GM21381 (cell line): ENCODE data around the gene FGF18.
"Not testable (repeated sequence)": the region's sequence is repeated elsewhere in the genome, so short reads cannot be mapped to it uniquely, and the experiment has no call there.

Experiments
- ATAC-seq: cut with Tn5 transposase; IDR thresholded peaks from one replicate; pipeline ENCODE4 v1.9.1; 2021; ENCODE audit warnings: mild to moderate bottlenecking, moderate library complexity; ENCODE audit not compliant: unreplicated experiment

Gene FGF18

DNA sequence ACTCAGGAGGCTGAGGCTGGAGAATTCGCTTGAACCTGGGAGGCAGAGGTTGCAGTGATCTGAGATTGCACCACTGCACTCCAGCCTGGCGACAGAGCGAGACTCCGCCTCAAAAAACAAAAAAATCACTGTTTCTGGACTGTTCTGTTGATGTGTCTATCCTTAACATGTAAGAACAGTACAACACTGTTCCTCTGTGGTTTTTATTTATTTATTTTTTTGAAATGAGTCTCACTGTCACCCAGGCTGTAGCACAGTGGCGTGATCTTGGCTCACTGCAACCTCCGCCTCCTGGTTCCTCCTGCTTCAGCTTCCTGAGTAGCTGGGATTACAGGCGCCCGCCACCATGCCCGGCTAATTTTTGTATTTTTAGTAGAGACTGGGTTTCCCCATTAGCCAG, 20.8 kb upstream of the FGF18 start:
- ATAC-seq = not testable (repeated sequence)

DNA sequence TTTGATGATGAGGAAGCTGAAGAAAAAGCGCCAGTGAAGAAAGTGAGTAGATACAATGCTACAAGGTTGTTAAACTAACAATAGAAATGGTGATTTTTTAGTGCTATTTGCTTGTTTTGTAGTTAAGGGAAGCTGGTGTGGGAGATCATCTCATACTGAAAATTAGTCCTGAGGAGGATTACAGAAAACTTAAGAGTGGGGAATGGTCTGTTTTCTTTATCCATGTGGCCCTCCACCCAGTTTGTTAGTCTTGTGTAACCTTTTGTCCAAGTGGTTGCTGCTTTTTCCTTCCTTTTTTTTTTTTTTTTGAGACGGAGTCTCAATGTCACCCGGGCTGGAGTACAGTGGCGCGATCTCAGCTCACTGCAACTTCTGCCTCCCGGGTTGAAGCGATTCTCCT, 19.3 kb upstream of the FGF18 start:
- ATAC-seq = no peak

DNA sequence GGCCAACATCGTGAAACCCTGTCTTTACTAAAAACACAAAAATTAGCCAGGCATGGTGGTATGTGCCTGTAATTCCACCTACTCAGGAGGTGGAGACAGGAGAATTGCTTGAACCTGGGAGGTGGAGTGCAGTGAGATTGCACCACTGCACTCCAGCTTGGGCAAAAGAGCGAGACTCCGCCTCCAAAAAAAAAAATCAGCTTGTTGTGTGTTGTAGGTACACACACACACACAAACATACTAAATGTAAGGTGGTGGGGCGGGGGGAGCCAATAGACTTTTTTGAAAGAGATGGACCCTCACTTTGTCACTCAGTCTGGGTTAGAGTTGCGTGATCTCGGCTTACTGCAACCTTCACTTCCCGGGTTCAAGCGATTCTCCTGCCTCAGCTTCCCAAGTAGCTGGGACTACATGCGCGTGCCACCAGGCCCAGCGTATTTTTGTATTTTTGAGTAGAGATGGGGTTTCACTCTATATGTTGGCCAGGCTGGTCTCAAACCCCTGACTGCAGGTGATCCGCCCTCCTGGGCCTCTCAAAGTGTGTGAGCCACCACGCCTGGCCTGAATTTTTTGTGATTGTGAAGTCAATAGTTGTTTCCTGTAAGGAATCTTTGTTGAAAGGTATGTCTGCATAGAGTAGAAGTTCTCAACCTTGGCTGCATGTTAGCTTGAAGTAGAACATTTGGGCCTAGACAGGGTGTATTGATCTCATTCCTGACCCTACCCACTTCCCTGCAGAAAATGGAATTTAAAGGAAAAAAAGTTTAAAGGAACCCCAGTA, 18.1 kb upstream of the FGF18 start:
- no peak for ATAC-seq

DNA sequence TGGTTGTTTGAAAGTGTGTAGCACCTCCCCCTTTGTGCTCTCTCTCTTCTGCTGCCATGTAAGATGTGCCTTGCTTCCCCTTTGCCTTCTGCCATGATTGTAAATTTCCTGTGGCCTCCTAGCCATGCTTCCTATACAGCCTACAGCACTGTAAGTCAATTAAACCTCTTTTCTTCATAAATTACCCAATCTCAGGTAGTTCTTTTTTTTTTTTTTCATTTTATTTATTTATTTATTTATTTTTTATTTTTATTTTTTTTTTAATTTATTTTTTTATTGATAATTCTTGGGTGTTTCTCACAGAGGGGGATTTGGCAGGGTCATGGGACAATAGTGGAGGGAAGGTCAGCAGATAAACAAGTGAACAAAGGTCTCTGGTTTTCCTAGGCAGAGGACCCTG, 16.7 kb upstream of the FGF18 start:
- ATAC-seq = not testable (repeated sequence)

DNA sequence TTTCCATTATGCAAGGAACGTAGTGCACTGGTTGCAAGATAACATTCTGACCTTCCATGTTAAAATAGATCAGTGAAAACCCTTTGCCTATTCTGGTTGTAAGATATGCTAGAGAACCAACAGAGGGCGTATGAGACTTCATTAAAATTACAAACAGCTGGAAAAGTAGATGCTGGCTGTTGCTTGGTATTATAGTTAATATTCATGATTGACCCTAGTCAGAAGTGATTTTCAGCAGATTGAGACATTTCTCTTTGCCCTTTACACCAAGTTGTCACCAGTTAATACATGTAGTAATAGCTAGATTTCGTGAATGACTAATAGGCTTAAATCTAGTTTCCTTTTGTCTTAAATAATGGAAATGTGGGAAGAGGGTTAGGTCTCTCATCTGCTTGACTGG, 13.8 kb upstream of the FGF18 start:
- no peak for ATAC-seq

DNA sequence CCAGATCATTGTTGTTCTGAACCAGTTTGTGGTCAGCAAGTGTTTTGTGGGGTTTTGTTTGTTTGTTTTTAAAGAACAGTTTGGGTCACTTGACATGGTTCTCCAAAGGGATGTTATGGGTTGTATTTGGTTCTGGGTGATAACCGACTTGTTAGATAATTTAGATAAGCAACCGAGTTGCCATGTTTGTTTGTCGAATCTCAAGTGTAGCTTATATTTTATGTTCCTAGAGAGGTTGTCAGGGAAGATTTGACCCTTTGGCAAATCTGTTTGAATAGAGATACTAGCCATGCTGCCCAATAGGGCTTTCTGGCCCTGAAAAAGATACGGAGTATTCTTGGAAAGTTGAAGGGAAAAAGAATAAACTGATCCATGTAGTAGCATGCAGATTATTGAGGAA, 12.2 kb upstream of the FGF18 start:
- no peak for ATAC-seq

DNA sequence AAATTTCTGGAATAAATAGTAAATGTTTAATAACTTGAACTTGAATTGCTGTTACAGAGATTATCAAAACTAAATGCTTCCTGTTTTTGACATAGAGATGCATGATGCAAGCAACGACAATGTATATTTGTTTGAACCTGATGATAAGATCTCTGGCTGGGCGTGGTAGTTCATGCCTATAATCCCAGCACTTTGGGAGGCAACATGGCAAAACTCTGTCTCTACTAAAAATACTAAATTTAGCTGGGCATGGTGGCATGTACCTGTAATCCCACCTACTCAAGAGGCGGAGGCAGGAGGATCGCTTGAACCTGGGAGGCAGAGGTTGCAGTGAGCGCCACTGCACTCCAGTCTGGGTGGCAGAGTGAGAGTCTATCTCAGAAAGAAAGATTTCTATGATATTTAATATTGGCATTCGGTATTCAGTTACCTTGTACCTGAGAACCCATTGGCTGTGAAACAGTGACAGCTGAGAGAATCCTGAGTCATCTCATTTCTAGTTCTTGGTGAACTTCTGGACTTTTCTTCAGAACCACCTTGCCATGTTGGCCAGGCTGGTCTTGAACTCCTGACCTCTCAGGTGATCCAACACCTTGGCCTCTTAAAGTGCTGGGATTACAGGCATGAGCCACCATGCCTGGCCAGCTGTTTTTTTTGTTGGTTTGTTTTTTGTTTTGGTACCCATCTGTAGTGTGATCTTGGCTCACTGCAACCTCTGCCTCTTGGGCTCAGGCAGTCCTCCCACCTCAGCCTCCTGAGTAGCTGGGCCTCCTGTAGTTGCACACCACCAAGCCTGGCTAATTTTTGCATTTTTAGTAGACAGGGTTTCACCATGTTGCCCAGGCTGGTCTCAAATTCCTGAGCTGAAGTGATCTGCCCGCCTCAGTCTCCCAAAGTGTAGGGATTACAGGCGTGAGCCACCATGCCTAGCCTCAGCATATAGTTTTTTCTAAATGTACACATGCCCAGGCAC, 10.0 kb upstream of the FGF18 start:
- ATAC-seq = no peak

DNA sequence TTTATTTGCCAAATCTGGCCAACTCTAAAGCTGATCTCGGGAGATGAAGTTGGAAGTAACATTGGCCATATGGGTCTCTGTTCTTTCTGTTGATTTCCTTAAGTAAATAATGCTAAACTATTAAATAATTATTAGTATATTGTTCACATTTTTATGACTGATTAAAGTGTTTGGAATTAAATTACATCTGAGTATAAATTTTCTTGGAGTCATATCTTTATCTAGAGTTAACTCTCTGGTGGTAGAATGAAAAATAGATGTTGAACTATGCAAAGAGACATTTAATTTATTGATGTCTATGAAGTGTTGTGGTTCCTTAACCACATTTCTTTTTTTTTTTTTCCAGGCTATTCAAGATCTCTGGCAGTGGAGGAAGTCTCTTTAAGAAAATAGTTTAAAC, 9.3 kb upstream of the FGF18 start:
- no peak for ATAC-seq

DNA sequence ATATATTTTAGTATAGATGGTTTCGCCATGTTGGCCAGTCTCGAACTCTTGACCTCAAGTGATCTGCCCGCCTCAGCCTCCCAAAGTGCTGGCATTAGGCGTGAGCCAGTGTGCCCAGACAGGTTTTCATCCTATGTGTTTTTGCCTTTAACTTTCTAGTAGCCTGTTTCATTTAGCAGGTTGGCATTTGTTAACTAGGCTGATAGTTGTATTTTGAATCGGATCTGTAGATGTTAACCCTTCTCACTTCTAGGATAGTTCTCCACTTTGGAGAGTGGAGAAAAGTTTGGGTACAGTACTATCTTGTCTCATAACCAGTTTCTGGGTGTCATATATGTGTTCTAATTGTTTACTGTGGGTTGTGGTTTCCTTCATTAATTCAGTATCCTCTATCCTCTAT, 7.3 kb upstream of the FGF18 start:
- ATAC-seq = no peak

DNA sequence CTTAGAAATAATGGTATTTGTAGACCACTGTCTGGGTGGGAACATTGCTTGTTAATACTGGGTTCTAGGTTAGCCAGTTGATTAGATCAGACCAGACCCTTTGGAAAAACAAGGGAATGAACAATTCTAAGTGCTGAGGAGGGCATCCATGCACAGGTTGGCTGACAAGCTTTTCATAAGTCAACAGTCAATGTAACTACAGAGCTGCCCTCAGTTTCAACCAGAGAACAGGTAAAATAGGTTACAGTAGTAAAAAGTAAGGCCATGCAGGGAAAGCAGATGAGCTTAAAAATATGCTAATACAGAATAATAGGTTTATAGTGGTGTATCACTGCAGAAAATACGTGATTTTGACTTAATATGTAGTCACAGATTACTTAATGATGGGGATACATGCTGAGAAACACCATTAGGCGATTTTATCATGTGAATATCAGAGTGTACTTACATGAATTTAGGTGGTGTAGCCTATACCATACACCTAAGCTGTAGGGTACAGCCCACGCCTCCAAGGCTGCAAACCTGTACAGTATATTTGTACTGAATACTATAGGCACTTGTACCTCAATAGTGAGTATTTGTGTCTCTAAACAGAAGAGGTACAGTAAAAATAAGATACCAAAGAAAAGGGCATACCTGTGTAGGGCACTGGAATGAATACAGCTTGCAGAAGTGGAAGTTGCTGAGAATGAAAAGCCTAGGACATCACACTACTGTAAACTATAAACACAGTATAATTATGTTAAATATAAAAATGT, 6.1 kb upstream of the FGF18 start:
- no peak for ATAC-seq

DNA sequence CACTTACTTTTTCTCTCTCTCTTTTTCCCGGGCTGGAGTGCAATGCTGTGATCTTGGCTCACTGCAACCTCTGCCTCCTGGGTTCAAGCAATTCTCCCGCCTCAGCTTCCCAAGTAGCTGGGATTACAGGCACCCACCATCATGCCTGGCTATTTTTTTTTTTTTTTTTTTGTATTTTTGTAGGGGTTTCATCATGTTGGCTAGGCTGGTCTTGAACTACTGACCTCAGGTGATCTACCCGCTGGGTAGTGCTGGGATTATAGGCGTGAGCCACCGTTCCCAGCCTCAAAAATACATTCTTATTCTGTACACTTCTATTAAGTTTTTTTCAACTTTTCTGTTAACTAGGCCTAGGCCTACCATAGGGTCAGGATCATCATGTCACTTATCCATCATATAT, 5.5 kb upstream of the FGF18 start:
- not testable (repeated sequence) for ATAC-seq

DNA sequence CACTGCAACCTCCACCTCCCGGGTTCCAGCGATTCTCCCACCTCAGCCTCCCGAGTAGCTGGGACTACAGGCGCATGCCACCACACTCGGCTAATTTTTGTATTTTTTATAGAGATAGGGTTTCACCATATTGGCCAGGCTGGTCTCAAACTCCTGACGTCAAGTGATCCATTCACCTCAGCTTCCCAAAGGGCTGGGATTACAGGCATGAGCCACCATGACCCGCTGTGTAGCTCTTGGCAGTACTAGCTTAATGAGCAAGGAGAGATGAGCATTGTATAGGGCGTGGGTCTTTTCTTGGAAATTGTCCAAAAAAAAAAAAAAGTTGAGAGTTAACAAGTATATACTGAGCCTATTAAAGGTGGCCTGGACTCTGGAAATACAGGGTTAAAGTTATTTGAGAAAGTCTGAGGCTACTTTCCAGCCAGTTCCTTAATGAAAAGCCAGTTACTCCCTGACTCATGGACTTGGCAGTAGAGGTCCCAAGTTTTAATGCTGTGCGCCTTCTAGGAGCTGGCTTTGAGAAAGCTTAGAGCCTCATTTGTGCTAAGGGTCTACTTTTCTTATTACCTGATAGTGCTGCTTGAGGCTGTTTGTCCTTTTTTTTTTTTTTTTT, 4.2 kb upstream of the FGF18 start:
- ATAC-seq = no peak

DNA sequence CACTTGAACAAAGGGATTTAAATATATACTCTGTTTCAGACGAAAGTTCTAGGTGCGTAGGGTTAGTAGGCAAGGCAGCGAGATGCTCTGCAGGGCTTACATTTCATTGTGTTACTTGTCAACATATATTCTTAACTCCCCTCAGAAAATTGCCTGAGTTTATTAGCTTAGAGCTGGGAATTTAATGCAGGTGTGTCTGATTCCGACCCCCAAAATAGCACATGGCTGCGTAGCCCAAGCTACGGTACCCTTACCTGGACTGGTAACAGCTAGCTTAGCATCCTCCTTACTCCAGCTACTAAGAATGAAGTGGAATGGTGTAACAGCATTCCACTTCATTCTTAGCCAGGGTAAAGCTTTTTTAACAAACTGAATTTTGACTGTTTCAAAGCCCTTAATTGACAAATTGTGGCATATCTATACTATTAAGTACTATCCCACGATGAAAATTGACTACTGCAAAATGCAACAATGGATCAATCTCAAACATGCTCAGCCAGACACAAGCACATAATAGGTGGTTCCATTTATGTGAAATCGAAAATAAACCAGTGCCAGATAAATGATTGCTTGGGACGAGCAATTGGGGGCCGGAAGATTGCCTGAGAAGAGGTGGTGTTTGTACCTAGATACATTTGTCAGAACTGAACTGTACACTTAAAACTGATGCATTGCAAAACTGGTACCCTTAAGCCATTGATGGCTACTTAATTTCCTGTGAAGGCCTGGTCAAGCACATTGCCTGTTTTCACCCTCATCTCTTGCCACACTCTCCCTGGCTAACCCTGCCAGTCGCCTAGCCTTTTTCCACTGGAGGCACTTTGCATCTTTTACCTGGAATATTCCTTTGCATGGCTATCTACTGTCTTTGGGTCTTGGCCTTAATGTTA, 3.0 kb upstream of the FGF18 start:
- no peak for ATAC-seq

DNA sequence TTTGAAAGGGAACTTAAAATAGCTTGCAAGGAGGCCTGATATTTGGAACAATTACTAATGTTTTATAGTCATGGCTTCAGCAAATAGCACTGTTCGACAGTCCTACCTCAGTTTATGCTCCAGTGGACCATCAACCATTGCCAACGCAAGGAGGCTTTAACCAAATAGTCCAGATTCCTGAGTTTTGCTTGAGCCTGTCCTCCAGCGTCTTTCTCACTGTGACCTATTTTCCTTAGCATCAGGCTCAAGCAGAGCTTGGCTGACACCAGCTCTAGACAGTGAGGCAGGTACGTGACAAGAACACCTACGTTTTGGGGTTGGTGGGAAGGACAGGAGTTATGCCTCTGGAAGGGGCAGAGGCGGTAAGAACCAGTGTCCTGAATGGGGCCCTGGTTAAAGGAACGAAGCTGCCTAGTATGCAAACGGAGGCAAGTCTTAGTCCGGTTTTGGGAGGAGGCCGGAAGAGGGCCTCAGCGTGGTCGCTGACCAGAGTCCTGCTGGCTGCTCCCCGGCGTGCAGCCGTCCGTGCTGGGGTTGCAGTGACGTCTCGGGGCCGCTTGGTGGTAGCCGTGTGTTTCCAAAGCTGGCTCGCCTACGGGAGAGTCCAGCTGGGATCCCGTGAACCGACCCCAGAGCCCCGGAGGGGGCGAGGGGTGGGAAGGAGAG, 998 bp upstream of the FGF18 start:
- peak; percentile 54 for ATAC-seq

DNA sequence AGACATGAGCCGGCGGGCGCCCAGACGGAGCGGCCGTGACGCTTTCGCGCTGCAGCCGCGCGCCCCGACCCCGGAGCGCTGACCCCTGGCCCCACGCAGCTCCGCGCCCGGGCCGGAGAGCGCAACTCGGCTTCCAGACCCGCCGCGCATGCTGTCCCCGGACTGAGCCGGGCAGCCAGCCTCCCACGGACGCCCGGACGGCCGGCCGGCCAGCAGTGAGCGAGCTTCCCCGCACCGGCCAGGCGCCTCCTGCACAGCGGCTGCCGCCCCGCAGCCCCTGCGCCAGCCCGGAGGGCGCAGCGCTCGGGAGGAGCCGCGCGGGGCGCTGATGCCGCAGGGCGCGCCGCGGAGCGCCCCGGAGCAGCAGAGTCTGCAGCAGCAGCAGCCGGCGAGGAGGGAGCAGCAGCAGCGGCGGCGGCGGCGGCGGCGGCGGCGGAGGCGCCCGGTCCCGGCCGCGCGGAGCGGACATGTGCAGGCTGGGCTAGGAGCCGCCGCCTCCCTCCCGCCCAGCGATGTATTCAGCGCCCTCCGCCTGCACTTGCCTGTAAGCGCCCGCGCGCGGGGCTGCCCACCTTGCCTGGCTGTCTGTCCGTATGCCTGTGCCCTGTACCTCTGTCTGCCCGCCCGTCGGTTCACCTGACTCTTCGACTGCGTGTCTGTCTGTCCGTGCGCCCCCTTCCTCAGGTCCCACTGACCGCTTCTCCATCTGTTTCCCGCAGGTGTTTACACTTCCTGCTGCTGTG, 412 bp downstream of the FGF18 start:
- peak; percentile 24 for ATAC-seq

DNA sequence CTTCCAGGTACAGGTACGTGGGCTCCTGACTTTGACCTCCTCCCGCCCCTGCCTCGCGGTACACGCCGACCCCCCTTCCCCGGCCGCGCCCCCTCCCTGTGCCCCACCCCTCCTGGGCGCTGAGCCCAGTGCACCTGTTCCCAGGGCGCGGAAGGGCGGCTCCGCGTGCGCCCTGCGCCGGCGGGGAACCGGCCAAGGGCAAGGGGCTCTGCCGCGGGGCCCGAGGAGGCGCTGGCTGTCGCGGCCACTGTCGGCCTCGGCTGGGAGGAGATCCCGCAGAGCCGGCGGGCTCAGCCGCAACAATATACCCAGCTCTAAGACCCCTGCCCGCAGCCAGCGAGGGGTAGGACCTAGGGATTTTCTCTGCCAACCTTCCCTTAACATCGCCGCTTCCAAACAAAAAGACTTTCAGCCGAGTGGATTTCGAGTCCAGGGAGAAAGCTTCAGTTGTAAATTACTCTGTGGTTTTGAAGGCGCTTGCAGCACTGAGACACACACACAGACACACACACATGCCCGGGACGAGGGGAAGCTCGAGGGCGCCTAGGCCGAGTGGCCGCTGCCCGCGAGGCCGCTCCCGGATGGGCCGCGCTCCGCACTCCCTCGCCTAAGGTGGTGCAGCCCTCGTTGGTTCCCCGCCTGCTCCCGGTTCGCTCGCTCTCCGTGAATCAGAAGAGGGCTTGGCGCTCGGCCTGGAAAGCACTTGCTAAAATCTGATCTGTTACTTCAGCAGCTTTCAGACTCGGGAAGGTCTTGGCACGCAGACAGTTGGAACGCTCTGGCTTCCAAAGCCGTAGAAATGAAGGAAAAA, 1.2 kb downstream of the FGF18 start:
- no peak for ATAC-seq

DNA sequence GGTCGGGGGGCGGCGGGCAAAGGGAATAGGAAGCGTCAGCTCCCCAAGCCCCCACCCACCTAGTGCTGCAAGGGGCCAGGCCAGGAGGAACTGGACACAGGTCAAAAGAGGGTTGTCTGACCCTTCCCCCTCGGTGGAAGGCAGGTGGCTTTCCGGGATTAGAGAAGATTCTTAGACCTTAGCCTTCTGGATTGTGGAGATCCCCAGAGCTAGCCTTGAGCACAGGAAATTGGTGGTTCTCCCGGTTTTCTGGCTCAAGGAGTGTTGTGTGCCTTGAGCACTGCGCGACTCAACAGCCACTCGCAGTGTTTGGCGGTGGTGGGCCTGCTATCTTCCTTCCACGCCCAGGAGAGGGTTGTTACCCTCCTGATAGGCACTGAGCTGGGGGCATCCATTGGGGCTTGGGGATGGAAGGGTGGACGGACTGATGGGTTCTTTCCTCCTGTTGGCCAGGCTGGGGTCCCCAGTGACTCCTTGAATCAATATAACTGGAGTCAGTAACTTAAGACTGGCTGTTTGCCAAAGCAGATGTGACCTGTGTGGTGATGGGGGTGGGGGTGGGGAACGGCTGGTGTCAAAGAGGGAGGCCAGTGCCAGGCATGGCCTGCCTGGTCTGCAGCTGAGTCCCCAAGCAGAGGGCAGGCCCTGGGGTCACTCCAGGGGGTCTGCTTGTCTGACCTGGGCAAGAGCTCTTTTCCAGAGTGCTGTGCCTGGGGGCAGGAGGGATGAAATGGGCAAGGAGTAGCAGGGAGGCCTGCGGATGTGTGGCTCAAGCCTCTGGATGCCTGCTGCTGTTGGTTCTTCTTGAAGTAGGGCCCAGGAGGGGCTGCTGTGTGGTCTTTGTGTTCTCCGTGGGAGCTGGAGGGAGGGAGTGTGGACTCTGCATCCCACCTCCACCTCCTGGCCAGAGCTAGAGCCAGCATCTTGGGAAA, 2.1 kb downstream of the FGF18 start:
- no peak for ATAC-seq
